Fibroblast of villous mesenchyme (primary cell): ENCODE results near the gene MAPK14. TPM values are rescaled to one million over a fixed set of nuclear protein-coding genes. Genes with fewer than 3 reads are reported as not detected.
A peak's percentile ranks its signal among the peaks of the same experiment; 100 is the strongest.

Experiments used
- DNase-seq: peaks from one replicate; pipeline ENCODE4 v3.0.0-alpha.2; 2010; ENCODE audit warnings: low read depth
- H3K4me3 ChIP-seq: 2 replicates; pipeline ENCODE4 v1.5.1; 2011; ENCODE audit warnings: low read depth, mild to moderate bottlenecking, low read length
- CTCF ChIP-seq: IDR thresholded peaks from 2 replicates; pipeline ENCODE4 v1.5.1; 2012; ENCODE audit warnings: low read depth, mild to moderate bottlenecking, low read length; ENCODE audit not compliant: insufficient read depth
- total RNA-seq: library from RNA; depleted of rRNA; stranded (reverse); fragments of >200 nt; gene quantifications from 2 replicates; pipeline ENCODE4 v1.2.3, GENCODE V29; 2012

The MAPK14 gene
- total RNA-seq, 1 donor = 86.8 TPM

GRCh38 chr6:36018339-36018738 is 9.3 kb upstream of the MAPK14 start:
- DNase-seq = no peak
- no peak overlapping the region for H3K4me3 ChIP-seq
- TF ChIP-seq CTCF = no peak

GRCh38 chr6:36019167-36019566 is 8.4 kb upstream of the MAPK14 start:
- TF ChIP-seq CTCF = no peak

GRCh38 chr6:36020154-36020553 is 7.5 kb upstream of the MAPK14 start:
- no peak for DNase-seq
- H3K4me3 ChIP-seq = no peak overlapping the region
- no peak for TF ChIP-seq CTCF

More at GRCh38 chr6:36019167-36019566, 8.4 kb upstream of the MAPK14 start:
- no peak overlapping the region for H3K4me3 ChIP-seq
- no peak for DNase-seq

GRCh38 chr6:36023996-36024795 is 3.4 kb upstream of the MAPK14 start, which contains the start of gene SLC26A8:
TSS of gene SLC26A8 (minus strand) at chr6:36024641. CDS start at chr6:36019707, 4,934 bp downstream.
- no peak for DNase-seq
- no peak for TF ChIP-seq CTCF

GRCh38 chr6:36025260-36025931 is 2.2 kb upstream of the MAPK14 start:
- TF ChIP-seq CTCF = no peak
- H3K4me3 ChIP-seq = no peak overlapping the region
- DNase-seq = peak; percentile 68

More at GRCh38 chr6:36023996-36024795, 3.4 kb upstream of the MAPK14 start, which contains the start of gene SLC26A8:
- H3K4me3 ChIP-seq = no peak within 1 kb of the TSS

GRCh38 chr6:36025932-36026327 is 1.7 kb upstream of the MAPK14 start:
- no peak for TF ChIP-seq CTCF
- H3K4me3 ChIP-seq = no peak overlapping the region
- DNase-seq = peak; percentile 51
